HCT116 (cell line): ENCODE results near the gene DDR1. TPM values are rescaled to one million over a fixed set of nuclear protein-coding genes. Genes with fewer than 3 reads are reported as not detected.
A peak's percentile ranks its signal among the peaks of the same experiment; 100 is the strongest.

Experiments
- ATAC-seq: fragments of 200-7000 bp; cut with Tn5 transposase; 2 replicates; pipeline ENCODE4 v1.9.1; 2020; ENCODE audit warnings: mild to moderate bottlenecking, moderate library complexity
- BruUV-seq: library from RNA; stranded (reverse); fragments of 400-500 nt; replicated peaks from 2 replicates; lab custom pipeline; 2021; lab: Mats Ljungman, UMichigan
- CTCF ChIA-PET: fragments of 300-600 bp; sonication (Branson Sonifier 250); formaldehyde crosslinking; loops from one replicate; lab custom pipeline; 2021; ENCODE audit warnings: antibody characterized with exemption; lab: Charles Lee
- POLR2A ChIA-PET: fragments of 300-600, 350-600 bp; sonication (Branson Sonifier 250); formaldehyde crosslinking; loops from one replicate; lab custom pipeline; 2021; ENCODE audit warnings: antibody characterized with exemption; lab: Charles Lee
- RAD21 ChIA-PET, 2 experiments: fragments of 300-600 bp; sonication (Branson Sonifier 250); formaldehyde crosslinking; loops; one replicate each; lab custom pipeline; 2023; ENCODE audit warnings: low total read pairs in 2 of 2; ENCODE audit not compliant: uncharacterized antibody in 2 of 2, unreplicated experiment in 2 of 2, low non-redundant PET in 1 of 2; lab: Charles Lee
- DNase-seq: peaks from one replicate; pipeline ENCODE4 v3.0.0-alpha.2; 2010; ENCODE audit warnings: low read depth, low spot score
- H2AFZ ChIP-seq: fragments of 200-600 bp; shearing (Covaris generic), sonication (generic); 2 replicates; pipeline ENCODE4 v1.6.1; 2017; ENCODE audit warnings: low read depth, mixed run types, mixed read lengths, antibody characterized with exemption, low read length; ENCODE audit not compliant: poor library complexity, severe bottlenecking
- H3K27ac ChIP-seq: 2 replicates; pipeline ENCODE4 v1.5.1; 2012; ENCODE audit warnings: low read depth, low read length
- H3K27me3 ChIP-seq: fragments of 200-600 bp; sonication (generic); 2 replicates; pipeline ENCODE4 v1.6.1; 2016; ENCODE audit warnings: mixed run types, low read length, mixed read lengths; ENCODE audit not compliant: insufficient read depth
- H3K36me3 ChIP-seq, 2 experiments: fragments of 200-500 bp in 1 of 2; fragments of 200-600 bp in 1 of 2; sonication (Bioruptor generic) in 1 of 2; sonication (generic) in 1 of 2; 2 replicates each; pipeline versions ENCODE4 v1.5.1 to v1.6.1; 2014 to 2016; ENCODE audit warnings: low read length in 2 of 2, inconsistent platforms in 1 of 2, mixed read lengths in 1 of 2, mixed run types in 1 of 2; ENCODE audit not compliant: insufficient read depth in 2 of 2, control insufficient read depth in 1 of 2
- H3K4me1 ChIP-seq, 2 experiments: fragments of 200-600 bp in 1 of 2; sonication (generic) in 1 of 2; 2 replicates each; pipeline versions ENCODE4 v1.5.1 to v1.6.1; 2012 to 2017; ENCODE audit warnings: low read length in 2 of 2, inconsistent platforms in 1 of 2, mild to moderate bottlenecking in 1 of 2, mixed read lengths in 1 of 2, mixed run types in 1 of 2, moderate library complexity in 1 of 2; ENCODE audit not compliant: insufficient read depth in 2 of 2, control insufficient read depth in 1 of 2
- H3K4me2 ChIP-seq: fragments of 200-600 bp; sonication (generic); 2 replicates; pipeline ENCODE4 v1.6.1; 2017; ENCODE audit warnings: mixed run types, low read length, mixed read lengths
- H3K4me3 ChIP-seq, 2 experiments: fragments of 200-600 bp in 1 of 2; sonication (generic) in 1 of 2; replicated peaks in 1 of 2; 2 replicates each; pipeline ENCODE4 v1.5.1; 2011 to 2016; ENCODE audit warnings: low read length in 2 of 2, control low read depth in 1 of 2, low read depth in 1 of 2, mild to moderate bottlenecking in 1 of 2, mixed read lengths in 1 of 2, mixed run types in 1 of 2
- H3K79me2 ChIP-seq: fragments of 200-600 bp; sonication (generic); 2 replicates; pipeline ENCODE4 v1.6.1; 2017; ENCODE audit warnings: mild to moderate bottlenecking, mixed run types, low read length, moderate library complexity, mixed read lengths; ENCODE audit not compliant: insufficient read depth
- H3K9ac ChIP-seq: fragments of 200-600 bp; sonication (generic); 2 replicates; pipeline ENCODE4 v1.6.1; 2016; ENCODE audit warnings: low read length, mixed read lengths
- H3K9me2 ChIP-seq: fragments of 200-600 bp; sonication (generic), shearing (Covaris generic); 2 replicates; pipeline ENCODE4 v1.6.1; 2017; ENCODE audit warnings: mixed run types, mild to moderate bottlenecking, moderate library complexity; ENCODE audit not compliant: insufficient read depth
- H3K9me3 ChIP-seq, 2 experiments: fragments of 200-500 bp in 1 of 2; fragments of 200-600 bp in 1 of 2; sonication (Bioruptor generic) in 1 of 2; sonication (generic) in 1 of 2; 2 replicates each; pipeline ENCODE4 v1.6.1; 2014 to 2017; ENCODE audit warnings: low read length in 2 of 2, mixed read lengths in 2 of 2, inconsistent platforms in 1 of 2, low read depth in 1 of 2, mild to moderate bottlenecking in 1 of 2, mixed run types in 1 of 2, moderate library complexity in 1 of 2; ENCODE audit not compliant: control insufficient read depth in 1 of 2, insufficient read depth in 1 of 2
- H4K20me1 ChIP-seq: fragments of 200-600 bp; sonication (generic), shearing (Covaris generic); 2 replicates; pipeline ENCODE4 v1.6.1; 2017; ENCODE audit warnings: mixed run types, mild to moderate bottlenecking, moderate library complexity; ENCODE audit not compliant: insufficient read depth
- ATF3 ChIP-seq: IDR thresholded peaks from 2 replicates; pipeline ENCODE4 v1.6.1; 2012
- CBX3 ChIP-seq: IDR thresholded peaks from 2 replicates; pipeline ENCODE4 v1.6.1; 2012; ENCODE audit warnings: low read depth
- CTCF ChIP-seq, 3 experiments: fragments of 200-600 bp in 1 of 3; sonication (generic) in 1 of 3; IDR thresholded peaks in 2 of 3; conservative IDR thresholded peaks in 1 of 3; 2 replicates each; pipeline ENCODE4 v1.5.1; 2012 to 2017; ENCODE audit warnings: low read depth in 2 of 3, low read length in 2 of 3, antibody characterized with exemption in 1 of 3, borderline replicate concordance in 1 of 3, control low read depth in 1 of 3, mild to moderate bottlenecking in 1 of 3, mixed read lengths in 1 of 3, mixed run types in 1 of 3, moderate library complexity in 1 of 3; ENCODE audit not compliant: insufficient read depth in 1 of 3
- EGR1 ChIP-seq: IDR thresholded peaks from 2 replicates; pipeline ENCODE4 v1.6.1; 2012; ENCODE audit warnings: low read depth
- ELF1 ChIP-seq: IDR thresholded peaks from 2 replicates; pipeline ENCODE4 v1.6.1; 2012; ENCODE audit warnings: low read depth, borderline replicate concordance
- EZH2 ChIP-seq: fragments of 200-600 bp; sonication (generic); IDR thresholded peaks from 2 replicates; pipeline ENCODE4 v1.6.1; 2017; ENCODE audit warnings: antibody characterized with exemption, mixed run types
- EZH2phosphoT487 ChIP-seq: fragments of 200-600 bp; IDR thresholded peaks from 2 replicates; pipeline ENCODE4 v1.6.1; 2018; ENCODE audit warnings: antibody characterized with exemption, borderline replicate concordance
- POLR2AphosphoS5 ChIP-seq: IDR thresholded peaks from 2 replicates; pipeline ENCODE4 v1.6.1; 2011; ENCODE audit warnings: mild to moderate bottlenecking, low read depth, low read length, moderate library complexity
- RAD21 ChIP-seq: IDR thresholded peaks from 2 replicates; pipeline ENCODE4 v1.6.1; 2012; ENCODE audit warnings: low read depth, mild to moderate bottlenecking
- REST ChIP-seq: IDR thresholded peaks from 2 replicates; pipeline ENCODE4 v1.6.1; 2012; ENCODE audit warnings: low read depth
- ZBTB33 ChIP-seq: IDR thresholded peaks from 2 replicates; pipeline ENCODE4 v1.6.1; 2011; ENCODE audit warnings: mild to moderate bottlenecking, low read length, moderate library complexity; ENCODE audit not compliant: insufficient replicate concordance; ENCODE audit errors: extremely low read depth
- ZFX ChIP-seq: fragments of 450-650 bp; IDR thresholded peaks from 2 replicates; pipeline ENCODE4 v1.6.1; 2017
- ZNF274 ChIP-seq: fragments of 200-500 bp; sonication (Bioruptor generic); IDR thresholded peaks from 2 replicates; pipeline ENCODE4 v1.6.1; 2014; ENCODE audit warnings: mild to moderate bottlenecking, low read depth, low read length, inconsistent platforms
- intact Hi-C: fragments of 100-400 bp; cut with micrococcal nuclease; formaldehyde crosslinking; loops from 2 replicates; pipeline ENCODE4 v1.10.0; 2022
- total RNA-seq: library from RNA; stranded (reverse); gene quantifications from one replicate; pipeline ENCODE4 v1.2.1, GENCODE V29; 2021; ENCODE audit not compliant: unreplicated experiment

DDR1 gene
- total RNA-seq, 1 experiment from 2014 or later = 211 TPM

GRCh38 chr6:30877419-30878262 is 6.7 kb upstream of the DDR1 start (continued):
- TF ChIP-seq CTCF (IDR thresholded peaks at IDR 0.05 in 2 of 3, conservative IDR thresholded peaks at IDR 0.05 in 1 of 3; ENCODE audit: borderline replicate concordance in 1 of 3, insufficient read depth in 1 of 3, low read depth in 2 of 3, low read length in 2 of 3) (peak in 2 of 3 experiments; percentile 92 to 95; a peak in 4 of 6 replicates), ELF1 (no peak), ATF3 (no peak)
- TF ChIP-seq, all 23 proteins: peak for 3

GRCh38 chr6:30879684-30880427 is 4.5 kb upstream of the DDR1 start:
- no peak overlapping the region for H3K9ac ChIP-seq
- DNase-seq = no peak
- ChIA-PET RAD21 (no interaction called here), POLR2A (no interaction called here), CTCF (interaction anchor here (5.3 kb wide), 1 partner anchor 51 kb away, joined by 34 read pairs; no protein-coding TSS in a partner anchor)
- BruUV-seq = no TSS peak
- H3K27me3 ChIP-seq = no peaks in the 10 kb centered on the region
- intact Hi-C loops = no loop called here
- H4K20me1 ChIP-seq = no peaks in the 10 kb centered on the region
- peaks cover 39 to 63% of the 10 kb centered on the region in 2 experiments for H3K4me1 ChIP-seq
- no peaks in the 10 kb centered on the region for H3K9me2 ChIP-seq
- ATAC-seq = no peak
- H2AFZ ChIP-seq = no peak overlapping the region
- H3K27ac ChIP-seq = no peak overlapping the region
- H3K9me3 ChIP-seq = no peaks in the 10 kb centered on the region
- peaks cover 19% of the 10 kb centered on the region for H3K79me2 ChIP-seq
- H3K4me3 ChIP-seq = no peak overlapping the region
- no peaks in the 10 kb centered on the region for H3K36me3 ChIP-seq
- H3K4me2 ChIP-seq = no peak overlapping the region
- TF ChIP-seq EGR1 (no peak), POLR2AphosphoS5 (no peak), RAD21 (no peak), EZH2phosphoT487 (no peak), REST (no peak), ELF1 (no peak), EZH2 (no peak), CBX3 (no peak), ZBTB33 (no peak), ZNF274 (no peak), ATF3 (no peak), ZFX (no peak)
